Measurements from ENCODE around the gene RETREG1. TPM values are rescaled to one million over a fixed set of nuclear protein-coding genes. Genes with fewer than 3 reads are reported as not detected.

RETREG1 gene
- total RNA-seq, 4 donors from 2014 or later, result 11.6 to 70.1 (median 19.4) TPM

DNA sequence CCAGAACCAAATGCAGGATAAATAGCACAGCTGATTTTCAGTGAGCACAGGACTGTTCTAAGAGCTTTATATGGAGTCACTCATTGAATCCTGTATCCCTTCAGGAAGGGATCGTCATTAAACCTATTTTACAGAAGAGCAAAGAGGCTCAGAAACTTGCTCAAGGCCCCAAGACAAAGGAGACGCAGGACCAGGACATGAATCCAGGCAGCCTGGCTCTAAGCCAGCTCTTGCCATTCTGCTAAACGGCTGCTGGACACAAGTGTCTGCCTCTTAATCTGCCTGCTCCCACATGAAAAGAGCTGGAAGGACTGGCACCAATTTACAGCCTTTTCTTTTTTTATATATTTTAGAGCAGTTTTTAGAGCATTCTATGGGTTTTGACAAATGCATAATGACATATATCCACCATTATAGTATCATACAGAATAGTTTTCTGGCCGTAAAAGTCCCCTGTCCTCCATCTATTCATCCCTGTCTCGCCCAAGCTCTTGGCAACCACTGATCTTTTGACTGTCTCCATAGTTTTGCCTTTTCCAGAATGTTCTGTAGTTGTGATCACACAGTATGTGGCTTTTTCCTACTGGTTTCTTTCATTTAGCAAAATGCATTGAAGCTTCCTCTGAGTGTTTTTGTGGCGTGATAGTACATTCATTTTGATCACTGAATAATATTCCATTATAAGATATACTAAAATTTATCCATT is 37.5 kb downstream of the RETREG1 start:
- TF ChIP-seq POLR2A (IDR thresholded peaks at IDR 0.05), result no peak
- TF ChIP-seq, protein P1, sequence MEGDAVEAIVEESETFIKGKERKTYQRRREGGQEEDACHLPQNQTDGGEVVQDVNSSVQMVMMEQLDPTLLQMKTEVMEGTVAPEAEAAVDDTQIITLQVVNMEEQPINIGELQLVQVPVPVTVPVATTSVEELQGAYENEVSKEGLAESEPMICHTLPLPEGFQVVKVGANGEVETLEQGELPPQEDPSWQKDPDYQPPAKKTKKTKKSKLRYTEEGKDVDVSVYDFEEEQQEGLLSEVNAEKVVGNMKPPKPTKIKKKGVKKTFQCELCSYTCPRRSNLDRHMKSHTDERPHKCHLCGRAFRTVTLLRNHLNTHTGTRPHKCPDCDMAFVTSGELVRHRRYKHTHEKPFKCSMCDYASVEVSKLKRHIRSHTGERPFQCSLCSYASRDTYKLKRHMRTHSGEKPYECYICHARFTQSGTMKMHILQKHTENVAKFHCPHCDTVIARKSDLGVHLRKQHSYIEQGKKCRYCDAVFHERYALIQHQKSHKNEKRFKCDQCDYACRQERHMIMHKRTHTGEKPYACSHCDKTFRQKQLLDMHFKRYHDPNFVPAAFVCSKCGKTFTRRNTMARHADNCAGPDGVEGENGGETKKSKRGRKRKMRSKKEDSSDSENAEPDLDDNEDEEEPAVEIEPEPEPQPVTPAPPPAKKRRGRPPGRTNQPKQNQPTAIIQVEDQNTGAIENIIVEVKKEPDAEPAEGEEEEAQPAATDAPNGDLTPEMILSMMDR (IDR thresholded peaks at IDR 0.05), result no peak
- Histone ChIP-seq H3K4me3 (no peak overlapping the region), H3K36me3 (no peaks in the 10 kb centered on the region), H3K9me3 (no peaks in the 10 kb centered on the region), H3K4me1 (no peaks in the 10 kb centered on the region), H3K27me3 (no peaks in the 10 kb centered on the region), H3K27ac (no peak overlapping the region)
- DNase-seq, result no peak

- Histone ChIP-seq H3K36me3 (no peaks in the 10 kb centered on the region), H3K27ac (no peak overlapping the region), H3K27me3 (no peaks in the 10 kb centered on the region), H3K9me3 (no peaks in the 10 kb centered on the region), H3K4me3 (no peak overlapping the region), H3K4me1 (no peaks in the 10 kb centered on the region)
- no peak for DNase-seq
- TF ChIP-seq POLR2A (IDR thresholded peaks at IDR 0.05), result no peak
- TF ChIP-seq, protein P1 (IDR thresholded peaks at IDR 0.05), result no peak
Observed at GRCh38 chr5:16578474-16578883, 38.3 kb downstream of the RETREG1 start.

GRCh38 chr5:16577677-16578076 is 39.1 kb downstream of the RETREG1 start:
- Histone ChIP-seq H3K36me3 (no peaks in the 10 kb centered on the region), H3K4me3 (no peak overlapping the region), H3K4me1 (no peaks in the 10 kb centered on the region), H3K9me3 (no peaks in the 10 kb centered on the region), H3K27ac (no peak overlapping the region), H3K27me3 (no peaks in the 10 kb centered on the region)
- TF ChIP-seq, protein P1 (IDR thresholded peaks at IDR 0.05), result no peak
- no peak for TF ChIP-seq POLR2A (IDR thresholded peaks at IDR 0.05)
- DNase-seq, result no peak

DNA sequence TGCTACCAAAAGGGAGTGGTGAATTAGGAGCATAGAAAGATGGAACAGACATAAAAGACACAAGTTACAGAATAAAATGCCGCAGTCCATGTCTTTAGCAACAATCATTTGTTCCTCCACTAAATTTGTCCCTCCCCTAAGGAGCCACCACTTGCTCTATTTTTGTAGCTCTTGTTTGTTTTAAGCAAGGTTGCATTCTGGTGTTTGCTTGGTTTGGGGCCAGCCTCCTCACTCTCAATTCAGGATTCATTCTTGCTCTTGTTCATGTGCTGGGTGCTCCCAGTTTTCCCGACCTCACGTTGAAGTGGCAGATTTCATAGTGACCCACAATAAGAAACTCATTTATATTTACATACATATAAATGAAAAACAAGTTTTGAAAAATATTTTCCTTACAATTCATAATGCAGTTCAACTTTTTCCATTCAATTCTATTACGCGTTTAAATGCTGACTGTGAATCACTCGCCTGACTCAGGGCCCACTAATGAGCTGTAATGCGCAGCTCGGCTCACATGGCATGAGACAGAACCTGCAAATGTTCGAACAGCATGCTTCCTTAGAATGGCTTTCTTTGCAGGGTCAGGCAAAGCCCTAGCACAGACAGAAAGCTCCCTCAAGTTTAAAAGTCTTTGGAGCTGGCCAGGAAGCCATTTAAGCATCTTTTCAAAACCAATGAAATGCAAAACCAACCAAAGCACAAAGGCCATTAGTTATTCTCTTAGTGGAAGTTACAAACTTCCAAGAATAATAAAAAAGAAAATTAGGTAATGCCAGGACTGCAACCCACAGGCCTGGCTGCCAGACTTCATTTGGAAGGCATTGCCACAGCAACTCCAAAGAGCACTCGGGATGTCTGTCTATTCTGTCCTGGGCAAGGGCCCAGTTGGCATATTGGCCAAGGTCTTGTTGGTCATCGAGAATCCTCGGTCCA is 41.7 kb downstream of the RETREG1 start:
- no peak overlapping the region for H3K27ac ChIP-seq
- no peak for DNase-seq
- H3K4me3 ChIP-seq, result no peak overlapping the region
- no peaks in the 10 kb centered on the region for H3K4me1 ChIP-seq
- no peaks in the 10 kb centered on the region for H3K27me3 ChIP-seq
- H3K36me3 ChIP-seq, result no peaks in the 10 kb centered on the region
- H3K9me3 ChIP-seq, result no peaks in the 10 kb centered on the region
- TF ChIP-seq, protein P1 (IDR thresholded peaks at IDR 0.05), result no peak
- TF ChIP-seq POLR2A (IDR thresholded peaks at IDR 0.05), result no peak

DNA sequence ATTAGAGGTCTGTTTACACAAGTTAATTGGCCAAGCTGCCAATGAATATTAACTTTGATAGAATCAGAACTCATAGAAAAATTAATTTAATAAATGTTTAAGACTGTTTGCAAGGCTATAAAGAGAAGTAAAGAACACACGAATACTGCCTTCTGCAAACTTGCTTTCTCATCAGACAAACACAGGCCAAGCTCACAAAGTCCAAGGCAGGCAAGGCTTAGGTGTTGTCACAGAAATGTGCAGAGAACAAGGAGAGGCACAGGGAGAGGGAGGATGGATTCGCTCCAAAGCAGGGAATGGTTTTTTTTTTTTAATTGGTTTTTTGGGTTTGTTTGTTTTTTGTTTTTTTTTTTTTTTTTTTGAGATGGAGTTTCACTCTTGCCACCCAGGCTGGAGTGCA is 43.4 kb downstream of the RETREG1 start:
- H3K27me3 ChIP-seq, result no peaks in the 10 kb centered on the region
- DNase-seq, result peak in 1 of 3 donors; percentile 50
- no peaks in the 10 kb centered on the region for H3K9me3 ChIP-seq
- H3K4me1 ChIP-seq, result no peaks in the 10 kb centered on the region
- H3K4me3 ChIP-seq, result no peak overlapping the region
- H3K27ac ChIP-seq, result no peak overlapping the region
- H3K36me3 ChIP-seq, result no peaks in the 10 kb centered on the region
- TF ChIP-seq POLR2A (IDR thresholded peaks at IDR 0.05), result no peak
- TF ChIP-seq, protein P1 (IDR thresholded peaks at IDR 0.05), result no peak

Measured in Peyer's patch (tissue), 4 donors.